Mononuclear cell (primary cell): Measurements from ENCODE around the gene SRGAP3. TPM values are rescaled to one million over a fixed set of nuclear protein-coding genes. Genes with fewer than 3 reads are reported as not detected.

Source experiments
- H3K27me3 ChIP-seq: 2 replicates; pipeline ENCODE4 v1.6.0; 2011; ENCODE audit warnings: low read length, control low read depth; ENCODE audit not compliant: insufficient read depth
- H3K4me1 ChIP-seq: 2 replicates; pipeline ENCODE4 v1.5.1; 2011; ENCODE audit warnings: mild to moderate bottlenecking, low read length, control low read depth; ENCODE audit not compliant: insufficient read depth
- H3K4me3 ChIP-seq: 2 replicates; pipeline ENCODE4 v1.5.1; 2011; ENCODE audit warnings: mild to moderate bottlenecking, low read length, moderate library complexity
- H3K9me3 ChIP-seq: 2 replicates; pipeline ENCODE4 v1.5.1; 2011; ENCODE audit warnings: low read depth, mild to moderate bottlenecking, control low read depth, low read length
- total RNA-seq: library from RNA; depleted of rRNA; stranded (reverse); fragments of >200 nt; gene quantifications from one replicate; pipeline ENCODE4 v1.2.3, GENCODE V29; 2012

Gene SRGAP3
- total RNA-seq, 1 donor, result 2.2 TPM

DNA sequence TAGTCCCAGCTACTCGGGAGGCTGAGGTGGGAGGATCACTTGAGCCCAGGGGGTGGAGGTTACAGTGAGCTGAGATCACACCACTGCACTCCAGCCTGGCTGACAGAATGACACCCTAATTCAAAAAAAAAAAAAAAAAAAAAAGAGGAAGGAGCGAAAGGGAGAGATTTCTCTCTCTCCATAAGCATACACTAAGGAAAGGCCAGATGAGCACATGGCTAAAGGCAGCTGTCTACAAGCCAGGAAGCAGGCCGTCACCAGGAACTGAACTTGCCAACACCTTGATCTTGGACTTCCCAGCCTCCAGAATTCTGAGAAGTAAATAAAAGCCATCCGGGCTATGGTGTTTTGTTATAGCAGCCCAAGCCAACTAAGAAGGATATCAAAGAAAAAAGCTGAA, 7.5 kb downstream of the SRGAP3 start:
- Histone ChIP-seq H3K27me3 (no peaks in the 10 kb centered on the region), H3K4me3 (no peak overlapping the region), H3K9me3 (no peaks in the 10 kb centered on the region), H3K4me1 (no peaks in the 10 kb centered on the region)

DNA sequence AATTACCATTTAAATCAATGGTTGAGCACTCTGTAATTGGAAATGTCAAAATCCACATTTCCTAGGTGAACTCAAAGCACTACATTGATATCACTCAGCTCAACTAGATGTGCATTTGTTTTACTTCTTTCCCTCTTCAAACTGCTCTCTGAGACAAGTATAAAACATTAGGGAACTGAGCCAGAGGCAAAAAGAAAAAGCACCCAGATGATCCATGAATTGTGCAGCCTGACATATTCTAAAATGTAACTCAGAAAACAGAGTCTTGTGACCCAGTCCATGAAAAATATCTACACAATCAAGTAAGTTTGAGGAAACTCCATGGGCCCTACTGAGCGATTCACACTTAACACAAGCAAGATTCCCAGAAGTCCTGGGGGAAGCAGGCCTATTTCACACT, 9.8 kb downstream of the SRGAP3 start:
- Histone ChIP-seq H3K27me3 (no peaks in the 10 kb centered on the region), H3K9me3 (no peaks in the 10 kb centered on the region), H3K4me3 (no peak overlapping the region), H3K4me1 (no peaks in the 10 kb centered on the region)

DNA sequence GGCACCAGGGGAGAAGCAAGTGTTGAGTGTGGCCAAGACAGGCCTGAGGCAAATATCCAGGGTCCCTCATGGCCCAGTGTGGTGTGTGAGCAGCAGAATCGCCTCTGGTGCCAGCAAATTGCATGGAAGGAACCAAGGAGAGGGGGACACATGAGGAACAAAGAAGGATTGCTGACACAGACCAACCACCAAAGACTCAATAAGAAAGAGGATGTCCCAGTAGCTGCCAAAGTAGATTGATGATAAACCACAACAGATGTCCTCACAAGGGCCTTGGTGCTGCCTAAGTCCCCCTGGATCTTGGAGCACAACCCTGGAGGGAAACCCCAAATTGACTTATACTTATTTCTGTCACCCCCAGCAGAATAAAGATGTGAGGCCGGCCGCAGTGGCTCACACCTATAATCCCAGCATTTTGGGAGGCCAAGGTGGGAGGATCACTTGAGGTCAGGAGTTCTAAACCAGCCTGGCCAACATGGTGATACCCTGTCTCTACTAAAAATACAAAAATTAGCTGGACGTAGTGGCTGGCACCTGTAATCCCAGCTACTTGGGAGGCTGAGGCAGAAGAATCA, 10.6 kb downstream of the SRGAP3 start:
- no peaks in the 10 kb centered on the region for H3K27me3 ChIP-seq
- H3K4me3 ChIP-seq, result no peak overlapping the region
- no peaks in the 10 kb centered on the region for H3K4me1 ChIP-seq
- no peaks in the 10 kb centered on the region for H3K9me3 ChIP-seq

DNA sequence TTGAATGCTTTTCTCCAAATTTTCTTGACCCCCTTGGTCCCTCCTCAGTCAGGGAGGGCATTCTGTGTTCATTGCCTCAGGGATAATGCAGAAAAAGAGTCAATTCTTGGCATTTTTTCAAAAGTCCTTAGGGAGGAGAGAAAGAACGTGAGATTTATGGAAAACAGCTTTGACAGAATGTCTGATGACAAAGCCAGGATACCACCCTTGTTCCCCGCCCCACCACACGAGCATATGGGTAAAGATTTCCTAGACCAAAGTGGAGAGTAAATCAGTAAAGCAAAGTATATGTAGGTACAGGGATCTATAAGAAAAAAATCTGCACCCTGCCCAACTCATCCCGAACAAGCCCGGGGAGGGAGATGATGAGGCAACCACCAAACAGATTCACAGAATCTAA, 11.2 kb downstream of the SRGAP3 start:
- H3K9me3 ChIP-seq, result no peaks in the 10 kb centered on the region
- no peaks in the 10 kb centered on the region for H3K4me1 ChIP-seq
- H3K27me3 ChIP-seq, result no peaks in the 10 kb centered on the region
- H3K4me3 ChIP-seq, result no peak overlapping the region

DNA sequence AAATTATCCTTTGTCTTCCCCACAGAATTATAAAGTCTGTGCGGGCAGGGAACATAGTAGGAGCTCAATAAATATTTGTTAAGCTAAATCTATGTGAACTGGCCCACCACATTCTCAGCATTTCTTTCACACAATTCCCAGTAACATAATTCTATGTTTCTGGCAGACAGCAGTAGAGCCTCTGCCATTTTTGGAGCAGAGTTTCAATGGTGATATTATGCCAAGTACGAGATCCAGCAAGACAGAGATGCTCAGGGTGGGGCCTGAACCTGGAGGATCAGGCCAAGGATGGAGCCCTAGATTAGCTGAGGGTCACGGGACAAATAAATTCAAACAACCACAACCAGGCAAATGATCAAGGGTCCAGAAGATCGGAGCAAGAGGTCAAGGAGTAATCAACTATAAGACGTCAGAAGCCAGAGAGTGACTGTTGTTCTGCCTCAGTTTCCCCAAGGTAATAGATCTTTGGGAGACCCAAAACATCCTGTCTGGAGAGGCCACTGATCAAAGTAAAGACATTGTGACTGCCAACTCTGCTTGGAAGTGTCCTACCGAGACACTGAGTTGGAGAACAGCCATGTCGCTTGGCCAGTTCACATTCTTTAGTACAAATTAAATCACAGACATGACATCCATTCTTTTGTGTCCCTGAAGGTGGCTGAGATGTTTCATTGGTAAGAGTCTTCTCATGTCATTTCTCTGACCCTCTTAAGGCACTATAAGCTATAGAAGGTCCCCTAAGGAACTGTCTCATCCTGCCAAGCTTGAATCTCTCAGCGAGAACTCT, 15.4 kb downstream of the SRGAP3 start:
- no peaks in the 10 kb centered on the region for H3K27me3 ChIP-seq
- H3K4me3 ChIP-seq, result no peak overlapping the region
- H3K9me3 ChIP-seq, result no peaks in the 10 kb centered on the region
- H3K4me1 ChIP-seq, result no peaks in the 10 kb centered on the region

DNA sequence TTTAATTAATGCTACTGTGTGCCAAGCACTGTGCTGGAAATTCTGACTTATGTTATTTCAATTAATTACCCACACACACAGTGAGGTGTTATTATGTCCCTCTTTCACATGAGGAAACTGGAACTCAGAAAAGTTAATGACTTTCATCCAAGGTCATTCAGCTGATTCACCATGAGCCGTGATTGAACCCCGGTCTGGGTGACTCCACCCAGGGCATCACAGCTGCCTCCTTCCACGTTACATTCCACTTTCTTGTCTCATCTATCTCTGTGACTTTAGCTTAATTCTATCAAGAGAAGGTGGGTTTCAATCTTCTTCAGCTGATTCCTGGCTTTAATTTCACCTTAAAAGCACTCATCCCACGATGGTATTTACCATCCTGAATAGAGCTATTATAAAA, 16.3 kb downstream of the SRGAP3 start:
- Histone ChIP-seq H3K27me3 (no peaks in the 10 kb centered on the region), H3K4me3 (no peak overlapping the region), H3K9me3 (no peaks in the 10 kb centered on the region), H3K4me1 (no peaks in the 10 kb centered on the region)

DNA sequence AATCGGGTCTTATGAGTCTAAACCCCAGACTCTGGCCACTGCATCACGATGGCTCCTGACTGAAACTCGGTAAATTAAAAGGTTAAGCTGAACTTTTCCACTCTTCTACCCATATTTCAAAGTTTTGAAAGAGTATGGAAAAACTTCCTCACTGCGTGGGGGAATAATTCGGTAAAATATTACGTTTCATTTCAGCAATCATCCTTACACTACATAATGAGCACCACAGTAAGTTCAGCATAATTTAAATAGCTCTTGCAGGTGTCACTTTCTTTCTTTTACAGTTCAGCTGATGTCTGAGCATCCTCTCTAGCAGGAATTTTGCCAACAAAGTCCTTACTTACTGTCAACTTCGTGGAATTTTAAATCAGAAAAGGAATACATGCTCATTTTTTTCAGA, 17.5 kb downstream of the SRGAP3 start:
- H3K4me3 ChIP-seq, result no peak overlapping the region
- no peaks in the 10 kb centered on the region for H3K9me3 ChIP-seq
- H3K27me3 ChIP-seq, result no peaks in the 10 kb centered on the region
- no peaks in the 10 kb centered on the region for H3K4me1 ChIP-seq

DNA sequence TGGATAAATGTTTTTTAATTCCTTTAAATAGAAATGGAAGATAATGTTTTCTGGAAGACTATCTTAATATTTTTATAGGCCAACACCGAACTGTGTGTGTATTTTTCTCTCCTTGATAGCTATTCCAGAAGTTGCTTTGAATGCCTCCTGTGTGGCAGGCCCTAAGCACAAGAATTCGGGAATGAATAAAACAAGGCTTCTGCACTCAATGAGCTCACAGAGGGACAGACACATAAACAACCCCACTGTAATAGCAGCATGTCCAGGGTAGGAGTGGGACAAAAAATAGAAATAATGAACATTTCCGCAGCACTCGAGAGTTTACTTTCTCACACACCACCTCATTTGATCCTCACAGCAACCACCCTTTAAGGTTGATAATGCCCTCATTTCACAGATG, 18.0 kb downstream of the SRGAP3 start:
- H3K4me3 ChIP-seq, result no peak overlapping the region
- no peaks in the 10 kb centered on the region for H3K27me3 ChIP-seq
- H3K4me1 ChIP-seq, result no peaks in the 10 kb centered on the region
- no peaks in the 10 kb centered on the region for H3K9me3 ChIP-seq

DNA sequence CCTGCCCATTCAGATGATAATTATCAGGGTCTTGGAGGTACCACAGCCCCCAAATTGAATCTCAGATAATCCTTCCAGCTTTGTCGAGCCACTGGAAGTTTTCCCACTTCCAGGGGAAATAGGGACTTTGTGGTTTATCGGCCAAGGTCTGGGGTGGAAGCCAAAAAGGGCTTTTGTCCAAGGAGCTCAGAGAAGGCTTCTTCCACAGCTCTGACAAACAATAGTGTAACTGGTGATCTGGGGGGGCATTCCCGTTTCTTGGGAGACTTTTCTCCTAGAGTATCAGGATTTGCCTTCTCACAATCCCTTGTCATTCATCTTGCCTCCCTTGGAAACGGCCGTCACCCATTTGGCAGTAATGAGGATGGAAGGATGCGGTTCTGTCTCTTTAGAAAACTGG, 18.4 kb downstream of the SRGAP3 start:
- H3K4me3 ChIP-seq, result no peak overlapping the region
- H3K27me3 ChIP-seq, result no peaks in the 10 kb centered on the region
- no peaks in the 10 kb centered on the region for H3K9me3 ChIP-seq
- no peaks in the 10 kb centered on the region for H3K4me1 ChIP-seq

DNA sequence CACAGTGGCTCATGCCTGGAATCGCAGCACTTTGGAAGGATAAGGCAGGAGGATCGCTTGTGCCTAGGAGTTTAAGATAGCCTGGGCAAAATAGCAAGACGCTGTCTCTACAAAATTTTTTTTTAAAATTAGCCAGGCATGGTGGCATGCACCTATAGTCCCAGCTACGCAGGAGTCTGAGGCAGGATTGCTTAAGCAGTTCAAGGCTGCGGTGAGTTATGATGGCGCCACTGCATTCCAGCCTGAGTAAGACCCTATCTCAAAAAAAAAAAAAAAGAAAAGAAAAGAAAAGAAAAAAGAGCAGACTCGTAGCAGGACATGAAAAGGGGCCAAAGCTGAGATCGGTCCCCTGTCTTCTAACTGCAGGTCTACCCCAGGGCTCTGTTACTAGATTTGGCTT, 18.9 kb downstream of the SRGAP3 start:
- no peaks in the 10 kb centered on the region for H3K9me3 ChIP-seq
- no peaks in the 10 kb centered on the region for H3K27me3 ChIP-seq
- H3K4me1 ChIP-seq, result no peaks in the 10 kb centered on the region
- H3K4me3 ChIP-seq, result no peak overlapping the region

DNA sequence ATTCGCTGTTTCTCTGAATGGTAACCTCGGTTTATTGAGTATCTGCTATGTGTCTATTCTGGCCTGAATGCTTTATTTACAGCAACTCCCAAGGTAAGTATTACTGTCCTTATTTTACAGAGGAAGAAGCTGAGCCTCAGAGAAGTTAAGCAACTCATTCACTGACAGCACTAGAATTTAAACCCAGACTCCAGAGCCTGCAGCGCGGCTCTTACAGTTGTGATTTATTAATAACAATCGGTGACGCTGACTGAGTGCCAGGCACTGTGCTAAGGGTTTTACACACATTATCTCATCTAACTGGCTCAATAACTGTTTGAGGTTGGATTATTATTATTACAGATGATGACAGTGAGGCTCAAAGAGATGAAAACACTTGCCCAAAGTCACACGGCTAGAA, 19.6 kb downstream of the SRGAP3 start:
- Histone ChIP-seq H3K27me3 (no peaks in the 10 kb centered on the region), H3K9me3 (no peaks in the 10 kb centered on the region), H3K4me1 (no peaks in the 10 kb centered on the region), H3K4me3 (no peak overlapping the region)

DNA sequence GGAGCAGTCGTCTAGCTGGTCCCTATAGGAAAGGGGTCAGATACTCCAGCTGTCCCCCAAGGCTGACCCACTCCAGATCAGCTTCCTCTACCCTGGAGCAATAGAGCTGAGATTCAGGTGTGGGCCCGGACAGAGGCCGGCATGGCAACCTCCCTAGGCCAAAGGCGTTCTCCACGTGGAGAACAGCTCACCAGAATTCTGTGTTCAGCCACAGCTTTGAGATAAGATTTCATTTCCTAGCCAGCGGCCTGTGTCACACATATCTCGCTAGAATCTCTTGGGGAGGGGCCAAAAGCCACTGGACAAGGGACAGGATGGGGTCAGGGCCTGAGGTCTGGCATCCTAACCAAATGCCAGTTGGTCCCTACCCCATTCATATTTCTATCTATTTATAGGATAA, 20.1 kb downstream of the SRGAP3 start:
- Histone ChIP-seq H3K4me3 (no peak overlapping the region), H3K9me3 (no peaks in the 10 kb centered on the region), H3K27me3 (no peaks in the 10 kb centered on the region), H3K4me1 (no peaks in the 10 kb centered on the region)

DNA sequence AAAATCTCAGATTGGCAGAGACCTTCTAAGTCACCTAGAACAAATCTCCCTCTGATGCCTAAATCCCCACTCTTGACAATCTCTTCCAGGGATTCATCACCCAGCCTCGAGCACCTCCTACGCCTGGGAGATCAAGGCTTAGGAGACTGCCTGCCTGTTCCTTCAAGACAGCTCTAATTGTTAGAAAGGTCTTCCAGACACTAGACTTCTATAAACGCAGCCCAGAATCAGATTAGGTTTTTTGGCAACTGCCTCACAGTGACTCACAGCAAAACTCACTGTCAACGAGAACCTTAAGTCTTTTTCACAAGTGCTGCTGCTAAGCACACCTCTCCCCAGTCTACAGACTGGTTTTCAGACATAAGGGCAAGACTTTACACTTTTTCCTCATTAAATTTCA, 23.1 kb downstream of the SRGAP3 start:
- Histone ChIP-seq H3K4me3 (no peak overlapping the region), H3K4me1 (no peaks in the 10 kb centered on the region), H3K27me3 (no peaks in the 10 kb centered on the region), H3K9me3 (no peaks in the 10 kb centered on the region)

DNA sequence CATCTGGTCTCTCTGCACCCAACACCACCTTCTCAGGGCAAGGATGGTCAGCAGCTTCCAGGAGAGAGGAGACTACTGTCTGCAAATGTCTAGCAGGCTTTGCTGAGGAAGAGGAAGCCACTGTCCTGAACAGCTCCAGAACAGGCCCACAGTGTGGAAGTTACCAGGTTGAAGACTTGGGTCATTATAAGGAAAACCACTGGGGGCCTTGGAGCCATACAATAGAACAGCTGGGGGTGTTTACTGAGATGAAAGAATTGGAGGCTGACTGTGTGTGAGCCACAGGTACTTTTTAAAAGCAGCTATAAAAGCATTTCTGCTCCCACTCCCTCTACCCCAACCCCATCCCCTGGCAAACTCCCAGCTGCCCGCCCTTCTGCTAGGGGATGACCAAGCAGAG, 24.2 kb downstream of the SRGAP3 start:
- Histone ChIP-seq H3K9me3 (no peaks in the 10 kb centered on the region), H3K4me1 (no peaks in the 10 kb centered on the region), H3K27me3 (no peaks in the 10 kb centered on the region), H3K4me3 (no peak overlapping the region)

DNA sequence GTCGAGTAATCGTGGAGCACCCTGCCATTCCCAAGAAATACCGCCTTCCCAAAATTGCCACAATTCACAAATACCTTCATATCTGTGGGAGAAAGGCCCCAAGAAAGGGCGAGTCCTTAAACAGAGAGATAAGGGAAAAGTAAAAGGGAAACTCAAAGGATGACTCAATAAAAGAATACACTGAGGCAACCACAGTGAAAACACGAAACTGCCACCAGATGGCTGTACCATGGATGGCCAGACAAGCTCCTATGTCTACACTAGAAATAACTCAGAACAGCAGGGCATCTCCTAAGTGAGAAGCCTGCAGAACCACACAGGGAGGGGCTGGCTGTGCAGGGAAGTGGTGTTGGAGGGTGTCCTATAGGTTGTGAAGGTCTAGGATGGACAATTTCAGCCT, 25.0 kb downstream of the SRGAP3 start:
- Histone ChIP-seq H3K9me3 (no peaks in the 10 kb centered on the region), H3K27me3 (no peaks in the 10 kb centered on the region), H3K4me1 (no peaks in the 10 kb centered on the region), H3K4me3 (no peak overlapping the region)

DNA sequence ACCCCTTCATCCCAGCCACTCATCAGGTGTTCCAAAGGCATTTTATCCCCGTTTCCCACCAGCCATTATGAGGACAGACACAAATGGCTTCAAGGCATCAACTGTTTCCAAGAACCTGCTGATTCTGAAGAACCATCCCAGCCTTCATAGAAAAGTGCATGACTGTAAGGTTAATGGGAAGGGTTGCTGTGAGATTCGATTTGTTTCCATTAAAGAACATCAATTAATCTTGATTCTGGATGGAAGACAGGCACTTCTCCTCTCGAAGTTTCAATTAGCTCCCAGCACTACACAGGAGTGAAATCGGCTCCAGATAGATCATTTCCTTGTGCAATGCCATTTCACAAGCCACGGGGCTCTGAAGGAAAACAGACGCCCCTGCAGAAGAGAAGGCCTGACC, 25.8 kb downstream of the SRGAP3 start:
- Histone ChIP-seq H3K27me3 (no peaks in the 10 kb centered on the region), H3K4me1 (no peaks in the 10 kb centered on the region), H3K9me3 (no peaks in the 10 kb centered on the region), H3K4me3 (no peak overlapping the region)
